Stimulated activated CD4-positive, alpha-beta T cell treated with anti-CD3 and anti-CD28 coated beads, Interleukin-15, amount 100 ng/mL, for 48 hours (primary cell): ENCODE results near the gene MAPRE2.

Experiments used
- DNase-seq, 2 donors: peaks; one replicate each; pipeline ENCODE4 v3.0.0-alpha.2; 2020; ENCODE audit warnings: low read depth in 2 of 2

The MAPRE2 gene

GRCh38 chr18:35180455-35180854 is 139.2 kb downstream of the MAPRE2 start:
- DNase-seq: no peak

GRCh38 chr18:35182151-35182550 is 140.9 kb downstream of the MAPRE2 start:
- no peak for DNase-seq

DNA sequence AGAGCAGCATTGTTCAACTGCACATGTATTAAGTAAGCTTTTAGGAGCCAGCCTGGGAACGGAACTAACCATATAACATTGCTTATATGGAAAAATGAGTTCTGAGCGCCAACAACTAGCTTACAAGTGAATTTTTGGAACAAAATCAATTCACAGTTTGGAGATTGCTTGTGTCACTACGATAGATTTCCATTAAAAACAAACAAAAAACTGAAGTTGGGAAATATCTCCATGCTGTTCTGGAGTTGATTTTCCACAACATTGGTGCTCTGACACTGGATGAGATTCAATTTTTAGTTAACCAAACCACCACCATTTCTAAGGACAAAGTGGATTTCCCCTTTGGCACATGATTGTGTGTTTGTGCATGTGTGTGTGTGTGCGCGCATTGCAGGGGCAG is 142.7 kb downstream of the MAPRE2 start:
- no peak for DNase-seq

- DNase-seq: no peak
Measured at GRCh38 chr18:35185771-35186170, 144.6 kb downstream of the MAPRE2 start.

GRCh38 chr18:35186291-35187034 is 145.2 kb downstream of the MAPRE2 start:
- DNase-seq: no peak

DNA sequence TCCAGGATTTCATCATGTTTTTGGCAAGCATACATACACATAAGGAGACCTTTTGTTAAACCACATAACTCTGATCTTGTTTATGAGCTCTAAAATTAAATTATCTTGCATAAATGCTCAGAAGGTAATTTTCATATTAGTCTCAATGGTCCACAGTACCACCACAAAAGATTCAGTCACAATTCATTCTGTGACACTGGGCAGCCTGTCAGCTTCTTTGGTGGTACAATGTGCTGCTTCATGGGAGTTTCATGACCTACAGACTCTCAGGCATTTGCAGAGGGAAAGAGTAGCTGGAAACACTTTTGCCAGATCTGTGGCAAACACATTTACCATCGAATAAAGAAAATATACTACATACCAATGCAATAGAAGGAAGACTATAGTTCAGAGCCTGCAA is 148.3 kb downstream of the MAPRE2 start:
- no peak for DNase-seq

DNA sequence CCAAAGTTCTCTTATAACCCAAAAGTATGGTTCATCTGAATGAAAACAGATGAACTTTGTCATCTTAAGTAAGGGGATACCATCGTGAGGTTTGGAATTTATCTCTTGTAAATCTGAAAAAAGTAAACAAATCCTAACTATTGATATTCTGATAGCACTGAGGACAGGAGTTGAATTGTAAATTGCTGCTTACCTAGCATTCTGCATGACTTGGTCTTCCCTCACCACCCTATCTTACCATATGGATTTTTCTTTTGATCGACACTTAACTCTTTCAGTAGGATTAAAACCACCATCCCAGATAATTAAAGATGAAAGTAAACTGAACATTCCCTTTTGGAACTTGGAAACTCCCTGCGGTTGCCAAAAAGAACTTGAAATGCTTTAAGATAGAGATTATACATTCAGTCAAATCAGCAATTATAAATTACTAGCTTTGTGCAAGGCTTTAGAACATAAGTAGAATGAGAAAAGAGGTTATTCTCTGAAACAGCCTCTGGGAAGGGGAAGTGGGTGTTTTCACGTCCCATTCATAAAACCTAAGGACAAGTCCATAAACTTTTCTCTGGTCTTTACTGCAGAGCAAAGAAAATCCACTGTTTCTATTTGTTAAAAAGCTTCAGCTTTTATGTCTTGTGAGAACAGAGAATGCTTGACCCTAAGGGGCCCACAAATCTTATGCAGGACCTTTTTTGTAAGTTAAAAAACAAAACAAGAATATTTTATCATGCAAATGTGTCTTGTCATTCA is 149.9 kb downstream of the MAPRE2 start:
- DNase-seq: no peak

- DNase-seq: no peak
Measured at GRCh38 chr18:35191698-35192025, 150.4 kb downstream of the MAPRE2 start.

DNA sequence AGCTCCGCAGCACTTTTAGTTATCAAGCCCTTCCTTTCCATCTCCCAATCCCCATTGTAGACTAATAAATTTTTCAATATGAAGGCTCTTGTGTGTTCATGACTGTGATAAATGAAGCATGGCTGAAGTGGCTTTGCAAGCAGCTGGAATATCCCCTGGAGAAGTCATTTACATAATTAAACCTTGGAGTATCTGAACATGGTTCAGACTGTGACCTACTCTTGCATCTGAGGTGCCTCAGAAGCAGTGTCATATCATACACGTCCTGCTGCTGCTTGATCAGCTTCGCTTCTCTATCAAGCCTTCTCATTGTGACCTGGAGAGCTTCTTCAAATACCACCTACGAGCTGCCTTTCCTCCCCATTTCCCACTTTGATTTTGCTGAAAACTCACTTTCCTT is 151.2 kb downstream of the MAPRE2 start:
- no peak for DNase-seq
